SK-N-SH (cell line): Measurements from ENCODE around the gene DYDC2. TPM values are rescaled to one million over a fixed set of nuclear protein-coding genes. Genes with fewer than 3 reads are reported as not detected.

Experiments
- CTCF ChIA-PET: fragments of 300-600, 350-600 bp; formaldehyde crosslinking; extraction: SDS; loops from one replicate; lab custom pipeline; 2021; lab: Yijun Ruan, JAX
- POLR2A ChIA-PET: fragments of 350-600 bp; sonication (Branson Sonifier 250); formaldehyde crosslinking; extraction: SDS; loops from one replicate; lab custom pipeline; 2020; ENCODE audit warnings: antibody characterized with exemption, inconsistent platforms; lab: Yijun Ruan, JAX
- DNase-seq: peaks from one replicate; pipeline ENCODE4 v3.0.0; 2012
- H2AFZ ChIP-seq: fragments of 200-600 bp; sonication (generic); 2 replicates; pipeline ENCODE4 v1.8.1; 2016; ENCODE audit warnings: antibody characterized with exemption, mild to moderate bottlenecking, low read depth
- H3F3A ChIP-seq: fragments of 200-600 bp; sonication (generic); replicated peaks from 2 replicates; pipeline ENCODE3; 2016; ENCODE audit warnings: antibody characterized with exemption, mild to moderate bottlenecking; ENCODE audit not compliant: insufficient read depth
- H3K27ac ChIP-seq, 2 experiments: fragments of 200-500 bp in 1 of 2; fragments of 200-600 bp in 1 of 2; sonication (Bioruptor generic) in 1 of 2; sonication (generic), shearing (Covaris generic) in 1 of 2; 2 replicates each; pipeline versions ENCODE4 v1.5.1 to v1.6.1; 2014 to 2016; ENCODE audit warnings: low read depth in 2 of 2, inconsistent platforms in 1 of 2, low read length in 1 of 2, mild to moderate bottlenecking in 1 of 2, mixed read lengths in 1 of 2
- H3K27me3 ChIP-seq: fragments of 200-600 bp; sonication (generic), shearing (Covaris generic); 2 replicates; pipeline ENCODE4 v1.6.1; 2016; ENCODE audit warnings: mixed run types; ENCODE audit not compliant: insufficient read depth
- H3K36me3 ChIP-seq, 2 experiments: fragments of 200-500 bp in 1 of 2; fragments of 200-600 bp in 1 of 2; sonication (Bioruptor generic) in 1 of 2; sonication (generic) in 1 of 2; replicated peaks in 1 of 2; 2 replicates each; pipeline versions ENCODE3 to v1.5.1; 2014 to 2016; ENCODE audit warnings: low read length in 1 of 2, mild to moderate bottlenecking in 1 of 2; ENCODE audit not compliant: insufficient read depth in 2 of 2, control insufficient read depth in 1 of 2
- H3K4me1 ChIP-seq, 2 experiments: fragments of 200-500 bp in 1 of 2; fragments of 200-600 bp in 1 of 2; sonication (Bioruptor generic) in 1 of 2; sonication (generic), shearing (Covaris generic) in 1 of 2; 2 replicates each; pipeline versions ENCODE4 v1.5.1 to v1.6.1; 2014 to 2016; ENCODE audit warnings: low read depth in 1 of 2, low read length in 1 of 2, mixed run types in 1 of 2; ENCODE audit not compliant: insufficient read depth in 2 of 2, control insufficient read depth in 1 of 2
- H3K4me2 ChIP-seq: fragments of 200-600 bp; sonication (generic), shearing (Covaris generic); 2 replicates; pipeline ENCODE4 v1.6.1; 2017; ENCODE audit warnings: mixed run types
- H3K4me3 ChIP-seq, 2 experiments: fragments of 200-500 bp in 1 of 2; fragments of 200-600 bp in 1 of 2; sonication (Bioruptor generic) in 1 of 2; sonication (generic), shearing (Covaris generic) in 1 of 2; 2 replicates each; pipeline versions ENCODE4 v1.5.1 to v1.8.1; 2014 to 2016; ENCODE audit warnings: low read depth in 2 of 2, inconsistent platforms in 1 of 2, low read length in 1 of 2, mild to moderate bottlenecking in 1 of 2, mixed read lengths in 1 of 2, moderate library complexity in 1 of 2
- H3K79me2 ChIP-seq: fragments of 200-600 bp; sonication (generic); 2 replicates; pipeline ENCODE4 v1.8.1; 2017; ENCODE audit warnings: mild to moderate bottlenecking; ENCODE audit not compliant: insufficient read depth
- H3K9ac ChIP-seq: fragments of 200-600 bp; sonication (generic); 2 replicates; pipeline ENCODE4 v1.6.1; 2017; ENCODE audit warnings: mixed run types
- H3K9me2 ChIP-seq: fragments of 200-600 bp; sonication (generic); 2 replicates; pipeline ENCODE4 v1.6.1; 2017; ENCODE audit warnings: mixed run types
- H3K9me3 ChIP-seq: fragments of 200-600 bp; sonication (generic); 2 replicates; pipeline ENCODE4 v1.6.1; 2017; ENCODE audit warnings: mixed run types, mild to moderate bottlenecking, moderate library complexity
- H4K20me1 ChIP-seq: fragments of 200-600 bp; sonication (generic); 2 replicates; pipeline ENCODE4 v1.6.1; 2017; ENCODE audit warnings: mild to moderate bottlenecking, mixed run types; ENCODE audit not compliant: insufficient read depth
- CHD2 ChIP-seq: fragments of 150-350 bp; IDR thresholded peaks from 2 replicates; pipeline ENCODE4 v1.6.1; 2018; ENCODE audit warnings: low read length; ENCODE audit not compliant: partially characterized antibody
- EP300 ChIP-seq, 2 experiments: IDR thresholded peaks; 2 replicates each; pipeline versions ENCODE4 v1.4.0 to v1.6.1; 2012; ENCODE audit warnings: borderline replicate concordance in 1 of 2, low read depth in 1 of 2, low read length in 1 of 2
- FOXM1 ChIP-seq: IDR thresholded peaks from 2 replicates; pipeline ENCODE4 v1.4.0; 2012; ENCODE audit warnings: low read depth, mild to moderate bottlenecking
- GABPA ChIP-seq: IDR thresholded peaks from 2 replicates; pipeline ENCODE4 v1.4.0; 2012; ENCODE audit warnings: low read depth, mild to moderate bottlenecking
- RCOR1 ChIP-seq: fragments of 150-350 bp; IDR thresholded peaks from 2 replicates; pipeline ENCODE4 v1.6.1; 2017; ENCODE audit warnings: antibody characterized with exemption, low read length
- TCF12 ChIP-seq: IDR thresholded peaks from 2 replicates; pipeline ENCODE4 v1.4.0; 2012
- TEAD4 ChIP-seq: IDR thresholded peaks from 2 replicates; pipeline ENCODE4 v1.4.0; 2012; ENCODE audit warnings: mild to moderate bottlenecking, borderline replicate concordance; ENCODE audit not compliant: insufficient read depth
- YY1 ChIP-seq: IDR thresholded peaks from 2 replicates; pipeline ENCODE4 v1.4.0; 2012; ENCODE audit warnings: low read depth, mild to moderate bottlenecking
- WGBS: methylation state at CpG from one replicate; pipeline ENCODE4 v1.1.6; 2017; ENCODE audit warnings: low lambda C conversion rate; 5-methylcytosine and 5-hydroxymethylcytosine counted together
- polyA plus RNA-seq, 3 experiments: library from polyadenylated mRNA; depleted of rRNA; stranded (reverse); fragments of >200 nt; gene quantifications; 2 replicates each; pipeline ENCODE4 v1.2.3, GENCODE V29; 2012
- TF ChIP-seq, protein P1 (sequence below): fragments of 200-600 bp; sonication (generic); IDR thresholded peaks from 2 replicates; pipeline ENCODE4 v1.6.1; 2017; ENCODE audit warnings: antibody characterized with exemption, mild to moderate bottlenecking, moderate library complexity
- TF ChIP-seq, protein P2 (sequence below): IDR thresholded peaks from 2 replicates; pipeline ENCODE4 v1.4.0; 2012; ENCODE audit warnings: low read depth, borderline replicate concordance

DYDC2 gene
- polyA plus RNA-seq, 1 of the 3 experiments (the other 2 are of a cell fraction): 0.08 TPM

DNA sequence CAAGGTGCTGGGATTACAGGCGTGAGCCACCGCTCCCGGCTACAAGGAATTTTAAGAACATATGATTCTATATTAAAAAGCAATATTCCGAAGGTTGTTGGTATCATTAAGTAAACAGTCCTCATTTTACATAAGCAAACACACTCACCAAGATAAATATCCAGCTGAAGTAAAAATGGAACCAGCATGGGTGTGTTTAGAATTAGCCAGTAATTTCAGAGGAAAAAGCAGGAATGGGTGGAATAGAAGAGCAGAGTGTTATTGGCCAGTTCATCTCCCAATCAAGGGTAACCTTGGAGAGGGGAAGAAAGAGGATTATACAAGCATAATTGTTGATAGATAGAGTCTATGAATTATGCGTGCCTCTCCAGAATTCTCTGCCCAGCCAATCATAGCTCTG lies 35.4 kb upstream of the DYDC2 start:
- H3K79me2 ChIP-seq: no peaks in the 10 kb centered on the region
- H3K4me1 ChIP-seq: no peaks in the 10 kb centered on the region
- no peak overlapping the region for H3K4me3 ChIP-seq
- H3K9ac ChIP-seq: no peak overlapping the region
- ChIA-PET POLR2A (no interaction called here), CTCF (no interaction called here)
- DNase-seq: no peak
- 74% methylated on average over 5 of the region's 5 CpGs for WGBS
- no peaks in the 10 kb centered on the region for H3K9me3 ChIP-seq
- no peak overlapping the region for H3K27ac ChIP-seq
- TF ChIP-seq EP300 (IDR thresholded peaks at IDR 0.05; ENCODE audit: borderline replicate concordance in 1 of 2, low read depth in 1 of 2, low read length in 1 of 2) (no peak), TEAD4 (no peak), TCF12 (no peak)
- TF ChIP-seq, protein P1, sequence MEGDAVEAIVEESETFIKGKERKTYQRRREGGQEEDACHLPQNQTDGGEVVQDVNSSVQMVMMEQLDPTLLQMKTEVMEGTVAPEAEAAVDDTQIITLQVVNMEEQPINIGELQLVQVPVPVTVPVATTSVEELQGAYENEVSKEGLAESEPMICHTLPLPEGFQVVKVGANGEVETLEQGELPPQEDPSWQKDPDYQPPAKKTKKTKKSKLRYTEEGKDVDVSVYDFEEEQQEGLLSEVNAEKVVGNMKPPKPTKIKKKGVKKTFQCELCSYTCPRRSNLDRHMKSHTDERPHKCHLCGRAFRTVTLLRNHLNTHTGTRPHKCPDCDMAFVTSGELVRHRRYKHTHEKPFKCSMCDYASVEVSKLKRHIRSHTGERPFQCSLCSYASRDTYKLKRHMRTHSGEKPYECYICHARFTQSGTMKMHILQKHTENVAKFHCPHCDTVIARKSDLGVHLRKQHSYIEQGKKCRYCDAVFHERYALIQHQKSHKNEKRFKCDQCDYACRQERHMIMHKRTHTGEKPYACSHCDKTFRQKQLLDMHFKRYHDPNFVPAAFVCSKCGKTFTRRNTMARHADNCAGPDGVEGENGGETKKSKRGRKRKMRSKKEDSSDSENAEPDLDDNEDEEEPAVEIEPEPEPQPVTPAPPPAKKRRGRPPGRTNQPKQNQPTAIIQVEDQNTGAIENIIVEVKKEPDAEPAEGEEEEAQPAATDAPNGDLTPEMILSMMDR: no peak
- no peak overlapping the region for H2AFZ ChIP-seq
- no peaks in the 10 kb centered on the region for H3K9me2 ChIP-seq
- H3F3A ChIP-seq: no peaks in the 10 kb centered on the region
- no peaks in the 10 kb centered on the region for H3K36me3 ChIP-seq
- no peak overlapping the region for H3K4me2 ChIP-seq
- no peaks in the 10 kb centered on the region for H3K27me3 ChIP-seq
- no peaks in the 10 kb centered on the region for H4K20me1 ChIP-seq

DNA sequence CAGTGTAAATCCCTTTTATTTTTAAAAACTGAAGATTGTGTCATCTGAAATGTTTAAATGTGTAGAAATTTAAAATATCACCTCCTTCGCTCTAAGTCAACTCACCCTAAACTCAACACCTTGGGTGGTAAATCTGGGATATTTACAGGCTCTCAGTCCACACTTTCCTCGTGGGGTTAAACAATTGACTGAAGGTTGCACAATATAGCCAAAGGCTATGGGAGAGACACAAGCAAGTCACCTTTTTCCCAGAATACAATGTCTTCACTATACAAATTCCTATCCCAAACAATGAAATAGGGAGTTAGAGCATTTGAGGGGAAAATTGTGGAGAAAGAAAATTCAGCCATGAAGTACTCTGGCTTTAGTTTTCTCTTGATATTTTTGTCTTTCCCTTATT lies 34.4 kb upstream of the DYDC2 start:
- CTCF ChIA-PET: no interaction called here
- H3K4me2 ChIP-seq: no peak overlapping the region
- POLR2A ChIA-PET: no interaction called here
- H3F3A ChIP-seq: no peaks in the 10 kb centered on the region
- TF ChIP-seq EP300 (IDR thresholded peaks at IDR 0.05; ENCODE audit: borderline replicate concordance in 1 of 2, low read depth in 1 of 2, low read length in 1 of 2): no peak
- no peak for TF ChIP-seq CHD2
- TF ChIP-seq YY1: no peak
- no peak for TF ChIP-seq RCOR1
- no peak for TF ChIP-seq FOXM1
- TF ChIP-seq, protein P2, sequence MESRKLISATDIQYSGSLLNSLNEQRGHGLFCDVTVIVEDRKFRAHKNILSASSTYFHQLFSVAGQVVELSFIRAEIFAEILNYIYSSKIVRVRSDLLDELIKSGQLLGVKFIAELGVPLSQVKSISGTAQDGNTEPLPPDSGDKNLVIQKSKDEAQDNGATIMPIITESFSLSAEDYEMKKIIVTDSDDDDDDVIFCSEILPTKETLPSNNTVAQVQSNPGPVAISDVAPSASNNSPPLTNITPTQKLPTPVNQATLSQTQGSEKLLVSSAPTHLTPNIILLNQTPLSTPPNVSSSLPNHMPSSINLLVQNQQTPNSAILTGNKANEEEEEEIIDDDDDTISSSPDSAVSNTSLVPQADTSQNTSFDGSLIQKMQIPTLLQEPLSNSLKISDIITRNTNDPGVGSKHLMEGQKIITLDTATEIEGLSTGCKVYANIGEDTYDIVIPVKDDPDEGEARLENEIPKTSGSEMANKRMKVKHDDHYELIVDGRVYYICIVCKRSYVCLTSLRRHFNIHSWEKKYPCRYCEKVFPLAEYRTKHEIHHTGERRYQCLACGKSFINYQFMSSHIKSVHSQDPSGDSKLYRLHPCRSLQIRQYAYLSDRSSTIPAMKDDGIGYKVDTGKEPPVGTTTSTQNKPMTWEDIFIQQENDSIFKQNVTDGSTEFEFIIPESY: no peak
- TF ChIP-seq GABPA: no peak
- TF ChIP-seq, all 33 proteins: peak for 0
- DNase-seq: no peak
- no peaks in the 10 kb centered on the region for H3K79me2 ChIP-seq
- H3K9ac ChIP-seq: no peak overlapping the region
- 40% methylated on average over 2 of the region's 2 CpGs for WGBS
- no peak overlapping the region for H2AFZ ChIP-seq
- no peaks in the 10 kb centered on the region for H3K36me3 ChIP-seq
- no peaks in the 10 kb centered on the region for H3K9me3 ChIP-seq
- H3K9me2 ChIP-seq: no peaks in the 10 kb centered on the region
- H3K4me1 ChIP-seq: no peaks in the 10 kb centered on the region
- H4K20me1 ChIP-seq: no peaks in the 10 kb centered on the region
- H3K27me3 ChIP-seq: no peaks in the 10 kb centered on the region
- no peak overlapping the region for H3K4me3 ChIP-seq
- no peak overlapping the region for H3K27ac ChIP-seq
